GM12878 (cell line): ENCODE data around the gene SPRY4. TPM values are rescaled to one million over a fixed set of nuclear protein-coding genes. Genes with fewer than 3 reads are reported as not detected.

Experiments used
- ATAC-seq: fragments of 200-7000 bp; cut with Tn5 transposase; 3 replicates; pipeline ENCODE4 v1.9.1; 2020; ENCODE audit warnings: mild to moderate bottlenecking, moderate library complexity
- BruUV-seq: library from RNA; stranded (reverse); fragments of 400-500 nt; replicated peaks from 2 replicates; lab custom pipeline; 2021; lab: Mats Ljungman, UMichigan
- CTCF ChIA-PET: fragments of 300-600 bp; sonication (Branson Sonifier 250); formaldehyde crosslinking; extraction: SDS; loops from one replicate; lab custom pipeline; 2021; ENCODE audit warnings: inconsistent platforms; lab: Yijun Ruan, JAX
- POLR2A ChIA-PET: fragments of 350-600 bp; formaldehyde crosslinking; extraction: SDS; loops from one replicate; lab custom pipeline; 2021; ENCODE audit warnings: inconsistent platforms; lab: Charles Lee
- RAD21 ChIA-PET: fragments of 300-600 bp; sonication (Branson Sonifier 250); formaldehyde crosslinking; loops from one replicate; lab custom pipeline; 2023; ENCODE audit warnings: antibody characterized with exemption; ENCODE audit not compliant: unreplicated experiment; lab: Charles Lee
- SMC1A ChIA-PET: fragments of 300-600 bp; sonication (Branson Sonifier 250); formaldehyde crosslinking; loops from one replicate; lab custom pipeline; 2023; ENCODE audit not compliant: unreplicated experiment, uncharacterized antibody; lab: Charles Lee
- DNase-seq: peaks from one replicate; pipeline ENCODE4 v3.0.0-alpha.2; 2011; ENCODE audit warnings: low read depth, low spot score
- FAIRE-seq: peaks from 3 replicates; lab custom pipeline; 2011; peaks lifted over from hg19 to GRCh38; lab: Jason Lieb, UNC
- H2AFZ ChIP-seq: 2 replicates; pipeline ENCODE4 v1.6.0; 2011; ENCODE audit warnings: low read depth, low read length, control low read depth; ENCODE audit not compliant: control insufficient read depth
- H3K27ac ChIP-seq: 2 replicates; pipeline ENCODE4 v1.5.1; 2011; ENCODE audit warnings: control low read depth; ENCODE audit not compliant: control insufficient read depth, insufficient read depth
- H3K27me3 ChIP-seq, 2 experiments: replicated peaks in 1 of 2; 2 replicates each; pipeline versions ENCODE4 v1.6.0 to v1.6.1; 2011; ENCODE audit warnings: low read length in 1 of 2; ENCODE audit not compliant: control insufficient read depth in 2 of 2, insufficient read depth in 2 of 2
- H3K36me3 ChIP-seq, 2 experiments: 2 replicates each; pipeline ENCODE4 v1.5.1; 2011; ENCODE audit warnings: low read length in 1 of 2; ENCODE audit not compliant: control insufficient read depth in 2 of 2, insufficient read depth in 2 of 2
- H3K4me1 ChIP-seq: 2 replicates; pipeline ENCODE4 v1.6.1; 2011; ENCODE audit warnings: mild to moderate bottlenecking, low read length, moderate library complexity, mixed read lengths; ENCODE audit not compliant: control insufficient read depth, insufficient read depth
- H3K4me2 ChIP-seq: 2 replicates; pipeline ENCODE4 v1.6.0; 2011; ENCODE audit warnings: control low read depth; ENCODE audit not compliant: control insufficient read depth, insufficient read depth
- H3K4me3 ChIP-seq: fragments of 200-600 bp; sonication (generic); 2 replicates; pipeline ENCODE4 v1.5.1; 2016
- H3K79me2 ChIP-seq: 2 replicates; pipeline ENCODE4 v1.6.0; 2011; ENCODE audit warnings: low read length; ENCODE audit not compliant: control insufficient read depth, insufficient read depth
- H3K9ac ChIP-seq: 2 replicates; pipeline ENCODE4 v1.8.0; 2011; ENCODE audit warnings: low read length, control low read depth, mixed read lengths; ENCODE audit not compliant: control insufficient read depth, insufficient read depth
- H3K9me3 ChIP-seq: replicated peaks from 3 replicates; pipeline ENCODE4 v1.5.1; 2011; ENCODE audit warnings: mild to moderate bottlenecking, low read length; ENCODE audit not compliant: control insufficient read depth, insufficient read depth
- H4K20me1 ChIP-seq: 2 replicates; pipeline ENCODE4 v1.6.0; 2011; ENCODE audit not compliant: control insufficient read depth, insufficient read depth
- FOS ChIP-seq: IDR thresholded peaks from 3 replicates; pipeline ENCODE4 v1.6.1; 2011; ENCODE audit warnings: borderline replicate concordance; ENCODE audit not compliant: insufficient read length; ENCODE audit errors: extremely low read depth
- HDGF ChIP-seq: fragments of 450-650 bp; IDR thresholded peaks from 2 replicates; pipeline ENCODE4 v1.6.1; 2016; ENCODE audit warnings: antibody characterized with exemption
- JUNB ChIP-seq: IDR thresholded peaks from 2 replicates; pipeline ENCODE4 v1.6.1; 2016; ENCODE audit warnings: antibody characterized with exemption, mild to moderate bottlenecking
- KLF5 ChIP-seq: fragments of 450-650 bp; IDR thresholded peaks from 2 replicates; pipeline ENCODE4 v1.6.1; 2014; ENCODE audit warnings: mild to moderate bottlenecking; ENCODE audit not compliant: partially characterized antibody
- MEF2B ChIP-seq: fragments of 450-650 bp; IDR thresholded peaks from 2 replicates; pipeline ENCODE4 v1.6.1; 2018; ENCODE audit warnings: mild to moderate bottlenecking, moderate library complexity; ENCODE audit not compliant: partially characterized antibody, poor library complexity, severe bottlenecking
- MXI1 ChIP-seq: fragments of 150-350 bp; IDR thresholded peaks from 2 replicates; pipeline ENCODE4 v1.6.1; 2011; ENCODE audit warnings: low read depth, mild to moderate bottlenecking, inconsistent platforms, low read length, improper control_type of control experiment
- PAX8 ChIP-seq: fragments of 450-650 bp; IDR thresholded peaks from 2 replicates; pipeline ENCODE4 v1.6.1; 2017; ENCODE audit warnings: mild to moderate bottlenecking, moderate library complexity
- ZNF384 ChIP-seq: IDR thresholded peaks from 2 replicates; pipeline ENCODE4 v1.6.1; 2012; ENCODE audit warnings: low read depth, mild to moderate bottlenecking, low read length, improper control_type of control experiment, borderline replicate concordance
- WGBS: methylation state at CpG from one replicate; pipeline ENCODE4 v1.1.6; 2016; ENCODE audit warnings: low lambda C conversion rate; ENCODE audit not compliant: insufficient replicate concordance, insufficient coverage; ENCODE audit errors: missing lambda C conversion rate; 5-methylcytosine and 5-hydroxymethylcytosine counted together
- in situ Hi-C: fragments of 300-500 bp; cut with MboI; formaldehyde crosslinking; loops from 9 replicates; pipeline ENCODE4 v1.14.3; 2018; ENCODE audit warnings: mixed read lengths
- intact Hi-C: fragments of 100-400 bp; cut with micrococcal nuclease; formaldehyde crosslinking; loops from one replicate; pipeline ENCODE4 v1.14.2; 2022; ENCODE audit not compliant: unreplicated experiment
- polyA plus RNA-seq, 11 experiments: library from polyadenylated mRNA; depleted of rRNA in 4 of 11; unstranded in 6 of 11; stranded (reverse) in 5 of 11; fragments of >200 nt; fragmentation: Nextera tagmentation in 4 of 11; fragmentation: Illumina TruSeq in 1 of 11; extraction: Ambion mirVana in 4 of 11; extraction: Trizol in 1 of 11; gene quantifications; 1 replicate in 1 of 11; 2 replicates in 10 of 11; pipeline versions ENCODE4 v1.2.1 to v1.2.3, GENCODE V29; 2011 to 2016; ENCODE audit warnings: inconsistent platforms in 2 of 11, missing spikeins in 2 of 11, low read depth in 1 of 11
- total RNA-seq, 4 experiments: library from RNA; depleted of rRNA in 3 of 4; stranded (reverse); fragments of >200 nt in 3 of 4; fragmentation: Illumina TruSeq in 1 of 4; extraction: Trizol in 1 of 4; gene quantifications; 2 replicates each; pipeline versions ENCODE4 v1.2.1 to v1.2.3, GENCODE V29; 2013 to 2021
- TF ChIP-seq, protein P1 (sequence below): fragments of 450-650 bp; IDR thresholded peaks from 2 replicates; pipeline ENCODE4 v1.6.1; 2014; ENCODE audit warnings: mild to moderate bottlenecking

Gene SPRY4
- total and polyA plus RNA-seq, 10 of the 15 experiments (the other 5 are each of a cell fraction or from before 2014, with no cell fraction given): 0.04 to 1.4 (median 0.18) TPM; not detected in 1

- Histone ChIP-seq H3K4me2 (peak overlapping the region; percentile 79), H2AFZ (peak overlapping the region; percentile 87), H4K20me1 (no peaks in the 10 kb centered on the region), H3K4me3 (peak overlapping the region; percentile 87), H3K9ac (peak overlapping the region; percentile 51; the same call in 1 of the 2 replicates), H3K9me3 (no peaks in the 10 kb centered on the region), H3K27me3 (no peaks in the 10 kb centered on the region), H3K79me2 (no peaks in the 10 kb centered on the region), H3K36me3 (no peaks in the 10 kb centered on the region), H3K4me1 (peaks cover 3% of the 10 kb centered on the region), H3K27ac (peak overlapping the region; percentile 47; the same call in 1 of the 2 replicates)
- ATAC-seq (peak; percentile 4; the same call in 1 of the 3 replicates), FAIRE-seq (no peak), DNase-seq (no peak)
- intact Hi-C loops: no loop called here
- SMC1A ChIA-PET: interaction anchor here (0.6 to 1.6 kb wide), 5 partner anchors 30 to 929 kb away, joined by 3 to 5 read pairs (median 4); no protein-coding TSS in a partner anchor
- BruUV-seq: no TSS peak
- WGBS: under 1% methylated on average over 14 of the region's 14 CpGs
- in situ Hi-C loops: no loop called here
- CTCF ChIA-PET: interaction anchor here (0.9 to 1.2 kb wide), 2 partner anchors 23 to 31 kb away, joined by 3 to 4 read pairs; partner anchors contain the start of gene SPRY4
- POLR2A ChIA-PET: interaction anchor here (0.6 to 2.3 kb wide), 6 partner anchors 21 to 434 kb away, joined by 3 to 6 read pairs (median 5); no protein-coding TSS in a partner anchor
- TF ChIP-seq KLF5: no peak
- peak; percentile 52; the same call in 1 of the 2 replicates for TF ChIP-seq ZNF384
- peak; percentile 58 for TF ChIP-seq MEF2B
- no peak for TF ChIP-seq FOS
- no peak for TF ChIP-seq JUNB
- TF ChIP-seq MXI1: no peak
- TF ChIP-seq PAX8: no peak
- TF ChIP-seq, protein P1, sequence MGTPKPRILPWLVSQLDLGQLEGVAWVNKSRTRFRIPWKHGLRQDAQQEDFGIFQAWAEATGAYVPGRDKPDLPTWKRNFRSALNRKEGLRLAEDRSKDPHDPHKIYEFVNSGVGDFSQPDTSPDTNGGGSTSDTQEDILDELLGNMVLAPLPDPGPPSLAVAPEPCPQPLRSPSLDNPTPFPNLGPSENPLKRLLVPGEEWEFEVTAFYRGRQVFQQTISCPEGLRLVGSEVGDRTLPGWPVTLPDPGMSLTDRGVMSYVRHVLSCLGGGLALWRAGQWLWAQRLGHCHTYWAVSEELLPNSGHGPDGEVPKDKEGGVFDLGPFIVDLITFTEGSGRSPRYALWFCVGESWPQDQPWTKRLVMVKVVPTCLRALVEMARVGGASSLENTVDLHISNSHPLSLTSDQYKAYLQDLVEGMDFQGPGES: no peak
- TF ChIP-seq HDGF: no peak
- RAD21 ChIA-PET: interaction anchor here (2.6 kb wide), 1 partner anchor 32 kb away, joined by 14 read pairs; the partner anchor contains the start of gene SPRY4
Measured at GRCh38 chr5:142356349-142356715, 31.5 kb upstream of the SPRY4 start.
